GM21576 (cell line): Measurements from ENCODE around the gene BCAS1.
A peak's percentile ranks its signal among the peaks of the same experiment; 100 is the strongest.

ENCODE experiments used
- ATAC-seq: cut with Tn5 transposase; IDR thresholded peaks from one replicate; pipeline ENCODE4 v1.9.1; 2021; ENCODE audit warnings: mild to moderate bottlenecking, moderate library complexity; ENCODE audit not compliant: unreplicated experiment

BCAS1 gene

GRCh38 chr20:54078296-54078984, 8.0 kb upstream of the BCAS1 start:
- ATAC-seq: peak; percentile 67

- ATAC-seq: no peak
Measured at GRCh38 chr20:54076259-54076658, 5.9 kb upstream of the BCAS1 start.

GRCh38 chr20:54075322-54075721, 4.9 kb upstream of the BCAS1 start:
- ATAC-seq: no peak

GRCh38 chr20:54074511-54074910, 4.1 kb upstream of the BCAS1 start:
- no peak for ATAC-seq

GRCh38 chr20:54073288-54073687, 2.9 kb upstream of the BCAS1 start:
- ATAC-seq: no peak

GRCh38 chr20:54069501-54069971, 858 bp downstream of the BCAS1 start:
- ATAC-seq: no peak

GRCh38 chr20:54068966-54069365, 1.4 kb downstream of the BCAS1 start:
- no peak for ATAC-seq

GRCh38 chr20:54068495-54068894, 1.9 kb downstream of the BCAS1 start:
- no peak for ATAC-seq

GRCh38 chr20:54067606-54068174, 2.7 kb downstream of the BCAS1 start:
- ATAC-seq: peak; percentile 50

GRCh38 chr20:54065601-54066038, 4.8 kb downstream of the BCAS1 start:
- no peak for ATAC-seq

- ATAC-seq: no peak
Measured at GRCh38 chr20:54064939-54065338, 5.5 kb downstream of the BCAS1 start.

GRCh38 chr20:54063992-54064676, 6.3 kb downstream of the BCAS1 start:
- no peak for ATAC-seq

GRCh38 chr20:54063580-54063979, 6.8 kb downstream of the BCAS1 start:
- ATAC-seq: no peak

- ATAC-seq: peak; percentile 39
Measured at GRCh38 chr20:54062812-54063280, 7.5 kb downstream of the BCAS1 start.

GRCh38 chr20:54061101-54061881, 9.1 kb downstream of the BCAS1 start:
- no peak for ATAC-seq

- no peak for ATAC-seq
Measured at GRCh38 chr20:54059691-54060364, 10.6 kb downstream of the BCAS1 start.

GRCh38 chr20:54058420-54059139, 11.8 kb downstream of the BCAS1 start:
- ATAC-seq: no peak

GRCh38 chr20:54056762-54057639, 13.4 kb downstream of the BCAS1 start:
- ATAC-seq: no peak

GRCh38 chr20:54054516-54054915, 15.9 kb downstream of the BCAS1 start:
- ATAC-seq: no peak
